Esophagus squamous epithelium (tissue), 5 donors: ENCODE data around the gene RYR3. TPM values are rescaled to one million over a fixed set of nuclear protein-coding genes. Genes with fewer than 3 reads are reported as not detected.
A peak's percentile ranks its signal among the peaks of the same experiment; 100 is the strongest.

Experiments used
- DNase-seq: peaks from one replicate; lab custom pipeline; 2025; lab: John Stamatoyannopoulos, UW
- H3K27ac ChIP-seq, 4 donors: fragments of 200-600 bp; sonication (generic); one replicate each; pipeline ENCODE4 v1.5.1; 2016 to 2019; ENCODE audit warnings: mild to moderate bottlenecking in 1 of 4
- H3K27me3 ChIP-seq, 4 donors: fragments of 200-600 bp; sonication (generic); 1 replicate in 3 of 4; 2 replicates in 1 of 4; pipeline versions ENCODE4 v1.5.1 to v1.6.0; 2017 to 2021; ENCODE audit warnings: antibody characterized with exemption in 1 of 4
- H3K36me3 ChIP-seq, 3 donors: fragments of 200-600 bp; sonication (generic); one replicate each; pipeline ENCODE4 v1.5.1; 2016 to 2019
- H3K4me1 ChIP-seq, 3 donors: fragments of 200-600 bp; sonication (generic); one replicate each; pipeline ENCODE4 v1.5.1; 2017 to 2019
- H3K4me3 ChIP-seq, 4 donors: fragments of 200-600 bp; sonication (generic); 1 replicate in 3 of 4; 2 replicates in 1 of 4; pipeline ENCODE4 v1.5.1; 2016 to 2019; ENCODE audit warnings: mild to moderate bottlenecking in 2 of 4, moderate library complexity in 1 of 4
- H3K9me3 ChIP-seq, 3 donors: fragments of 200-600 bp; sonication (generic); one replicate each; pipeline ENCODE4 v1.5.1; 2016 to 2019
- CTCF ChIP-seq, 6 experiments: fragments of 450-650 bp in 4 of 6; fragments of 200-600 bp in 2 of 6; sonication (generic) in 2 of 6; IDR thresholded peaks; one replicate each; pipeline ENCODE4 v1.5.1; 2016 to 2019; ENCODE audit warnings: antibody characterized with exemption in 6 of 6, mild to moderate bottlenecking in 4 of 6, moderate library complexity in 4 of 6
- POLR2A ChIP-seq, 4 donors: fragments of 450-650 bp; IDR thresholded peaks; one replicate each; pipeline ENCODE4 v1.6.1; 2017; ENCODE audit warnings: antibody characterized with exemption in 4 of 4, mild to moderate bottlenecking in 4 of 4, moderate library complexity in 3 of 4
- WGBS, 2 donors: methylation state at CpG; one replicate each; pipeline ENCODE4 v1.1.5; 2018; 5-methylcytosine and 5-hydroxymethylcytosine counted together
- intact Hi-C: fragments of 100-400 bp; cut with DNase I; formaldehyde crosslinking; loops from one replicate; pipeline ENCODE4 v1.15.0; 2022
- total RNA-seq, 4 donors: library from RNA; depleted of rRNA; stranded (reverse); fragments of >200 nt; gene quantifications; one replicate each; pipeline ENCODE4 v1.1.0, GENCODE V29; 2016
- donor health status: DM: yes; HTN: yes; CAD: no.

The RYR3 gene
- total RNA-seq, 4 donors from 2014 or later: 0.15 to 4.2 (median 0.43) TPM

- intact Hi-C loops: no loop called here
- 80 to 85% methylated on average over 2 of the region's 2 CpGs for WGBS, 2 donors
Observed at GRCh38 chr15:33699145-33699544, 388.4 kb downstream of the RYR3 start.

GRCh38 chr15:33699691-33700447 is 389.1 kb downstream of the RYR3 start:
- no peak for TF ChIP-seq POLR2A (IDR thresholded peaks at IDR 0.05)
- peak in 1 of 6 experiments; percentile 10 for TF ChIP-seq CTCF (IDR thresholded peaks at IDR 0.05)
- H3K9me3 ChIP-seq: no peaks in the 10 kb centered on the region
- H3K4me1 ChIP-seq: no peaks in the 10 kb centered on the region
- no peak overlapping the region for H3K27ac ChIP-seq
- 54 to 59% methylated on average over 13 of the region's 14 CpGs for WGBS, 2 donors
- no peaks in the 10 kb centered on the region for H3K36me3 ChIP-seq
- H3K4me3 ChIP-seq: no peak overlapping the region
- DNase-seq: no peak
- H3K27me3 ChIP-seq: no peaks in the 10 kb centered on the region
- intact Hi-C loops: no loop called here

More at GRCh38 chr15:33699145-33699544, 388.4 kb downstream of the RYR3 start:
- DNase-seq: no peak
- Histone ChIP-seq H3K9me3 (no peaks in the 10 kb centered on the region), H3K27ac (no peak overlapping the region), H3K4me3 (no peak overlapping the region), H3K4me1 (no peaks in the 10 kb centered on the region), H3K36me3 (no peaks in the 10 kb centered on the region), H3K27me3 (no peaks in the 10 kb centered on the region)
- TF ChIP-seq POLR2A (IDR thresholded peaks at IDR 0.05) (no peak), CTCF (IDR thresholded peaks at IDR 0.05) (no peak)

GRCh38 chr15:33700695-33701303 is 390.0 kb downstream of the RYR3 start:
- no peaks in the 10 kb centered on the region for H3K9me3 ChIP-seq
- WGBS, 2 donors: 15 to 18% methylated on average over 18 to 19 of the region's 19 CpGs

DNA sequence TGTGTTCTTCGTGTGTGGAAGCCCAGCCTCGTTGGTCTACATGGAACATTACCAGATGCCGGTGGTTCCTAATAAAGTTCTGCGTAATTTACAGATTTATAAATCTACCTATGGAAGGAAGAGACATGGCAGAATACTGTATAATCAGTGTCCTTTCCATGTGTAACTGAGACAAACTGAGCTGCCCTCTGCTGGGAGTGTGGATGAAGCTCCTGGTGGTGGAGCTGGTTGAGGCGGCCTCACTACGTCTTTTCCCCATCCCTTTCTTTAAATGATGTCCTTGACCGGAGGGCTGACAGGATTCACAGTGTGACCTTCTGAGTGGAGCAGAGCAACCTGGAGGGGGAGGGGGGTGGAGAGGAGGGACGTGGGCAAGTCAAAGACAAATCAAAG is 390.5 kb downstream of the RYR3 start:
- DNase-seq: no peak
- H3K27me3 ChIP-seq: no peaks in the 10 kb centered on the region
- H3K9me3 ChIP-seq: no peaks in the 10 kb centered on the region
- no peak overlapping the region for H3K27ac ChIP-seq
- no peaks in the 10 kb centered on the region for H3K36me3 ChIP-seq
- H3K4me3 ChIP-seq: no peak overlapping the region
- TF ChIP-seq CTCF (IDR thresholded peaks at IDR 0.05) (peak in 1 of 6 experiments; percentile 16), POLR2A (IDR thresholded peaks at IDR 0.05) (no peak)
- 81 to 84% methylated on average over 8 of the region's 8 CpGs for WGBS, 2 donors
- intact Hi-C loops: no loop called here
- peaks cover 0 to 9% (median 0%) of the 10 kb centered on the region in 3 donors for H3K4me1 ChIP-seq

More at GRCh38 chr15:33700695-33701303, 390.0 kb downstream of the RYR3 start:
- Histone ChIP-seq H3K27me3 (no peaks in the 10 kb centered on the region), H3K4me3 (no peak overlapping the region), H3K4me1 (peaks cover 0 to 4% (median 0%) of the 10 kb centered on the region in 3 donors), H3K27ac (no peak overlapping the region), H3K36me3 (no peaks in the 10 kb centered on the region)
- intact Hi-C loops: no loop called here
- TF ChIP-seq POLR2A (IDR thresholded peaks at IDR 0.05) (no peak), CTCF (IDR thresholded peaks at IDR 0.05) (peak; percentile 68 to 88 (median 80))
- DNase-seq: no peak

DNA sequence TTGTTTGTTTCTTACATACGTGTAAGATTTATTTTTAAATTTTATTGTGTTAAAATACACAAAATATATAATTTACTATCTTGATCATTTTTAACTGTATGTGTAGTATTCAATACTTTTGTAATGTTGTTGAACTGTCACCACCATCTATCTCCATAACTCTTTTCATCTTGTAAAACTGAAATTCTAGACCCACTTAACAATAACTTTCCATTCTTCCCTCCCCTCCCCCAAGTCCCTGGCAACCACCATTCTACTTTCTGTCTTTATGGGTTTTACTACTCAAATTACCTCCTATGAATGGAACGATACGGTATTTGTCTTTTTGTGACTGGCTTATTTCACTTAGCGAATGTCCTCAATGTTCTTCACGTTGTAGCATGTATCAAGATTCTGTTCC is 395.4 kb downstream of the RYR3 start:
- no peaks in the 10 kb centered on the region for H3K27me3 ChIP-seq
- H3K4me3 ChIP-seq: no peak overlapping the region
- no peak overlapping the region for H3K27ac ChIP-seq
- peaks cover 0 to 11% (median 0%) of the 10 kb centered on the region in 3 donors for H3K4me1 ChIP-seq
- TF ChIP-seq CTCF (IDR thresholded peaks at IDR 0.05) (no peak), POLR2A (IDR thresholded peaks at IDR 0.05) (no peak)
- 44 to 54% methylated on average over 5 of the region's 5 CpGs for WGBS, 2 donors
- intact Hi-C loops: no loop called here
- no peaks in the 10 kb centered on the region for H3K36me3 ChIP-seq
- H3K9me3 ChIP-seq: peaks cover 0 to 10% (median 6%) of the 10 kb centered on the region in 3 donors
- no peak for DNase-seq
